ENCODE results near the gene CCL14.
"Not testable (repeated sequence)": the region's sequence is repeated elsewhere in the genome, so short reads cannot be mapped to it uniquely, and the experiment has no call there.

Gene CCL14

DNA sequence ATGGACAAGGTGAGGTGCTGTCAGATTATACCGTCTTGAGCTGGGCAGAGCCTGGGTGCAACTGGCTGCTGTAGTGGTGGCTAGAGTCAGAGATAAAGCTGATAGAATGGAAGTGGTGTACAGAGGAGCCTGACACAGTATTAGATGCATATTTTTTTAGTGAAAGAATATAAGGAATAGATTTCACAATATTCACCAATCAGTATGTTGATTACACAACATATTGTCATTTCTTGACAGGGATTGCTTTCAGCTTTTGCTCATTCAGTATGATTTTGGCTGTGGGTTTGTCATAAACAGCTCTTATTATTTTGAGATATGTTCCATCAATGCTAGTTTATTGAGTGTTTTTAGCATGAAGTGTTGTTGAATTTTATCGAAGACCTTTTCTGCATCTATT is 32.9 kb upstream of the CCL14 start:
- DNase-seq (ENCODE audit: low read depth), result no peak
- TF ChIP-seq CTCF (conservative IDR thresholded peaks at IDR 0.05; ENCODE audit: control insufficient read depth, insufficient read depth, low read depth, low read length), result no peak
- H3K4me3 ChIP-seq (ENCODE audit: control insufficient read depth, low read depth, low read length), result no peak overlapping the region

GRCh38 chr17:36017799-36018198 is 31.3 kb upstream of the CCL14 start, which contains the start of gene CCL23:
TSS of gene CCL23 (minus strand) at chr17:36017972. CDS start at chr17:36017897, 75 bp downstream.
- no peak within 1 kb of the TSS for H3K4me3 ChIP-seq (ENCODE audit: control insufficient read depth, low read depth, low read length)
- DNase-seq (ENCODE audit: low read depth), result no peak
- TF ChIP-seq CTCF (conservative IDR thresholded peaks at IDR 0.05; ENCODE audit: control insufficient read depth, insufficient read depth, low read depth, low read length), result no peak

DNA sequence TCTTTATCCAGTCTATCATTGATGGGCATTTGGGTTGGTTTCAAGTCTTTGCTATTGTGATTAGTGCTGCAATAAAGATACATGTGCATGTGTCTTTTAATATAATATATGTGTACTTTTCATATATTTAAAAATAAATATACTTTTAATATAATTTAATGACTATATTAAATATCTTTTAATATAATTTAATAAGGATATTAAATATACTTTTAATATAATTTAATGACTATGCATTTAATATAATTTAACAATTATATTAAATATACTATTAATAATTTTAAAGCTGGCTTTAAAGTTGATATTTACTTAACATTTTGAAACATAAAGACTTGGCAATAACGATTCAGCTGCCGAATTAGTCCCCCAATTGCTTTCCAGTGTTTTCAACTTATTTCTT is 30.0 kb upstream of the CCL14 start:
- DNase-seq (ENCODE audit: low read depth), result no peak
- TF ChIP-seq CTCF (conservative IDR thresholded peaks at IDR 0.05; ENCODE audit: control insufficient read depth, insufficient read depth, low read depth, low read length), result no peak
- no peak overlapping the region for H3K4me3 ChIP-seq (ENCODE audit: control insufficient read depth, low read depth, low read length)

- not testable (repeated sequence) for H3K4me3 ChIP-seq (ENCODE audit: control insufficient read depth, low read depth, low read length); DNase-seq (ENCODE audit: low read depth)
Observed at GRCh38 chr17:36015895-36016294, 29.4 kb upstream of the CCL14 start.

DNA sequence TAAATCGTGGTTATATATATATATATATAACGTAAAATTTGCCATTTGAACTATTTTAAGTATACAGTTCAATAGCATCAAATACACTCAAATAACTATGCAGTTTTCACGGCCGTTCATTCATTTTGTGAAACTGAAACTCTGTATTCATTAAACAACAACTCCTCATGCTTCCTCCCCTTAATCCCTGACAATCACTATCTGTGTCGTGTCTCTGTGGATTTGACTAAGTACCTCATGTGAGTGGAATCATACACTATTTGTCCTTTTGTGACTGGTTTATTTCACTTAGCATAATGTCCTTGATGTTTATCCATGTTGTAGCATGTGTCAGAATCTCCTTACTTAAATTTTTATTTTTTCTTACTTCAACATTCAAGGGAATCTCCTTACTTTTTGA is 28.4 kb upstream of the CCL14 start:
- no peak overlapping the region for H3K4me3 ChIP-seq (ENCODE audit: control insufficient read depth, low read depth, low read length)
- no peak for DNase-seq (ENCODE audit: low read depth)
- no peak for TF ChIP-seq CTCF (conservative IDR thresholded peaks at IDR 0.05; ENCODE audit: control insufficient read depth, insufficient read depth, low read depth, low read length)

DNA sequence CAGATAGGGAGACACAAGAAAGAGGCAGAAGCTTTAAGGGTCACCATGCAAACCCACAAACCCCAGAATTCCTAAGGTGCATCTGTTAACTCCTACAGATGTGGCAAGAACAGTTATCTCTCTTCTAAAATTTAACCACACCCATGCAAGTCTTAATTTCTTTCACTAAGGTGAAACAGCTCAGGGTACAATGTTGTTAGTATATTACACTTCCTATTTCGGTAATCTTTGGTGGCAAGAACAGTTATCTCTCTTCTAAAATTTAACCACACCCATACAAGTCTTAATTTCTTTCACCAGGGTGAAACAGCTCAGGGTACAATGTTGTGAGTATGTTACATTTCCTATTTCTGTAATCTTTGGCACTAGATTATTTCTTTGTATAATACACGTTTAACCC is 24.7 kb upstream of the CCL14 start:
- DNase-seq (ENCODE audit: low read depth), result no peak
- TF ChIP-seq CTCF (conservative IDR thresholded peaks at IDR 0.05; ENCODE audit: control insufficient read depth, insufficient read depth, low read depth, low read length), result no peak
- no peak overlapping the region for H3K4me3 ChIP-seq (ENCODE audit: control insufficient read depth, low read depth, low read length)

GRCh38 chr17:36008998-36009665 is 22.6 kb upstream of the CCL14 start:
- DNase-seq (ENCODE audit: low read depth), result peak; percentile 6
- no peak overlapping the region for H3K4me3 ChIP-seq (ENCODE audit: control insufficient read depth, low read depth, low read length)
- TF ChIP-seq CTCF (conservative IDR thresholded peaks at IDR 0.05; ENCODE audit: control insufficient read depth, insufficient read depth, low read depth, low read length), result peak; percentile 47

Measured in fibroblast of mammary gland (primary cell).